ENCODE results near the gene NDUFA3. TPM values are rescaled to one million over a fixed set of nuclear protein-coding genes. Genes with fewer than 3 reads are reported as not detected.
A peak's percentile ranks its signal among the peaks of the same experiment; 100 is the strongest.

The NDUFA3 gene
- polyA plus RNA-seq, 3 donors = 46.4 to 396 (median 333) TPM

- Histone ChIP-seq H2AFZ (ENCODE audit: insufficient read depth, low read depth, low read length, poor library complexity, severe bottlenecking) (peak overlapping the region; percentile 74), H3K4me2 (replicated peaks; ENCODE audit: extremely low read depth, low read length, poor library complexity, severe bottlenecking) (peak overlapping the region; percentile 93), H3K9ac (ENCODE audit: insufficient read depth, low read length, poor library complexity, severe bottlenecking) (peak overlapping the region; percentile 100), H3K27me3 (ENCODE audit: control insufficient read depth in 2 of 2, insufficient read depth in 2 of 2, low read length in 2 of 2) (peaks cover 0 to 3% of the 10 kb centered on the region in 2 donors), H3K36me3 (replicated peaks in 1 of 2; ENCODE audit: control insufficient read depth in 1 of 2, insufficient read depth in 2 of 2, low read length in 2 of 2) (peaks cover 21 to 30% of the 10 kb centered on the region in 2 donors), H3K79me2 (ENCODE audit: insufficient read depth, low read length) (peaks cover 45% of the 10 kb centered on the region), H3K27ac (ENCODE audit: low read depth in 1 of 2, low read length in 2 of 2) (peak overlapping the region; percentile 21 to 91), H4K20me1 (ENCODE audit: insufficient read depth, low read length) (peaks cover 40% of the 10 kb centered on the region), H3K4me1 (ENCODE audit: control insufficient read depth in 1 of 2, insufficient read depth in 2 of 2, low read length in 2 of 2) (peaks cover 28 to 39% of the 10 kb centered on the region in 2 donors), H3K9me3 (replicated peaks in 1 of 2; ENCODE audit: control insufficient read depth in 1 of 2, insufficient read depth in 1 of 2, low read length in 2 of 2) (peaks cover 0 to 2% of the 10 kb centered on the region in 2 donors), H3K4me3 (replicated peaks in 1 of 3; ENCODE audit: low read depth in 2 of 3, low read length in 3 of 3) (peak overlapping the region; percentile 66 to 92 (median 87))
- DNase-seq = peak; percentile 100
- Mint-ChIP-seq H3K27me3 (ENCODE audit: low read depth in 3 of 3) (peaks cover 2 to 12% (median 2%) of the 10 kb centered on the region in 3 donors), H3K36me3 (peaks cover 11 to 31% of the 10 kb centered on the region in 2 donors), H3K27ac (peak overlapping the region; percentile 82 to 95 (median 94)), H3K9me3 (peaks cover 0 to 2% (median 0%) of the 10 kb centered on the region in 7 donors), H3K4me1 (peaks cover 38% of the 10 kb centered on the region), H3K4me3 (peak overlapping the region; percentile 82 to 93)
- 0% methylated on average over 42 of the region's 46 CpGs for whole genome bisulfite sequencing (ENCODE audit: insufficient coverage)
- intact Hi-C loops (cut with micrococcal nuclease) = loop anchor here (1.0 to 2.0 kb wide), 3 partner anchors 22 to 35 kb away; partner anchors contain the start of genes LENG1 (in 2 of the 2) and NDUFA3 (in 1 of the 2)
- TF ChIP-seq CTCF (IDR thresholded peaks at IDR 0.05) = no peak
These were observed 34.4 kb downstream of the NDUFA3 start for GRCh38 chr19:54136864-54137698.

GRCh38 chr19:54137699-54138488 lies 35.2 kb downstream of the NDUFA3 start, which contains the start of gene CNOT3:
TSS of gene CNOT3 (plus strand) at chr19:54137762. CDS start at chr19:54142979, 5,217 bp downstream.
- intact Hi-C loops (cut with micrococcal nuclease) = loop anchor here (1.0 to 2.0 kb wide), 3 partner anchors 21 to 36 kb away; partner anchors contain the start of genes LENG1 (in 2 of the 2) and NDUFA3 (in 1 of the 2)
- under 1% methylated on average over 74 of the region's 103 CpGs for WGBS (ENCODE audit: insufficient coverage)
- Histone ChIP-seq H3K79me2 (ENCODE audit: insufficient read depth, low read length) (peaks cover 53% of the 10 kb centered on the region), H4K20me1 (ENCODE audit: insufficient read depth, low read length) (peaks cover 49% of the 10 kb centered on the region), H3K4me1 (ENCODE audit: control insufficient read depth in 1 of 2, insufficient read depth in 2 of 2, low read length in 2 of 2) (peaks cover 28 to 39% of the 10 kb centered on the region in 2 donors), H3K27me3 (ENCODE audit: control insufficient read depth in 2 of 2, insufficient read depth in 2 of 2, low read length in 2 of 2) (peaks cover 0 to 3% of the 10 kb centered on the region in 2 donors), H3K4me2 (replicated peaks; ENCODE audit: extremely low read depth, low read length, poor library complexity, severe bottlenecking) (peak within 1 kb of the TSS; percentile 93), H3K9ac (ENCODE audit: insufficient read depth, low read length, poor library complexity, severe bottlenecking) (peak within 1 kb of the TSS; percentile 100), H2AFZ (ENCODE audit: insufficient read depth, low read depth, low read length, poor library complexity, severe bottlenecking) (peak within 1 kb of the TSS; percentile 74), H3K27ac (ENCODE audit: low read depth in 1 of 2, low read length in 2 of 2) (peak within 1 kb of the TSS; percentile 21 to 91), H3K36me3 (replicated peaks in 1 of 2; ENCODE audit: control insufficient read depth in 1 of 2, insufficient read depth in 2 of 2, low read length in 2 of 2) (peaks cover 30 to 38% of the 10 kb centered on the region in 2 donors), H3K4me3 (replicated peaks in 1 of 3; ENCODE audit: low read depth in 2 of 3, low read length in 3 of 3) (peak within 1 kb of the TSS; percentile 66 to 92 (median 87)), H3K9me3 (replicated peaks in 1 of 2; ENCODE audit: control insufficient read depth in 1 of 2, insufficient read depth in 1 of 2, low read length in 2 of 2) (peaks cover 0 to 2% of the 10 kb centered on the region in 2 donors)
- peaks cover 0 to 2% (median 0%) of the 10 kb centered on the region in 7 donors for H3K9me3 Mint-ChIP-seq
- H3K27ac Mint-ChIP-seq = peak within 1 kb of the TSS; percentile 82 to 95 (median 94)
- peaks cover 2 to 12% (median 2%) of the 10 kb centered on the region in 3 donors for H3K27me3 Mint-ChIP-seq (ENCODE audit: low read depth in 3 of 3)
- peaks cover 19 to 33% of the 10 kb centered on the region in 2 donors for H3K36me3 Mint-ChIP-seq
- TF ChIP-seq CTCF (IDR thresholded peaks at IDR 0.05) = no peak
- peaks cover 38% of the 10 kb centered on the region for H3K4me1 Mint-ChIP-seq
- H3K4me3 Mint-ChIP-seq = peak within 1 kb of the TSS; percentile 82 to 93
- DNase-seq = peak in 1 of 3 donors; percentile 19
